NCI-H1092 (cell line): Measurements from ENCODE around the gene FADS2.
A peak's percentile ranks its signal among the peaks of the same experiment; 100 is the strongest.

Experiments
- DNase-seq: peaks from one replicate; lab custom pipeline; 2025; lab: John Stamatoyannopoulos, UW

The FADS2 gene

GRCh38 chr11:61826930-61827570 is 1.1 kb upstream of the FADS2 start:
- DNase-seq, result peak; percentile 67

- no peak for DNase-seq
Measured at GRCh38 chr11:61828379-61828628, 204 bp downstream of the FADS2 start.

GRCh38 chr11:61828629-61829407 is 718 bp downstream of the FADS2 start:
- DNase-seq, result peak; percentile 42

- DNase-seq, result no peak
Measured at GRCh38 chr11:61829806-61830205, 1.7 kb downstream of the FADS2 start.

- DNase-seq, result no peak
Measured at GRCh38 chr11:61830237-61831105, 2.4 kb downstream of the FADS2 start.

GRCh38 chr11:61832207-61832606 is 4.1 kb downstream of the FADS2 start:
- DNase-seq, result no peak

- DNase-seq, result peak; percentile 13
Measured at GRCh38 chr11:61832754-61833153, 4.7 kb downstream of the FADS2 start.

GRCh38 chr11:61833471-61833870 is 5.4 kb downstream of the FADS2 start:
- DNase-seq, result no peak

GRCh38 chr11:61833926-61834277 is 5.8 kb downstream of the FADS2 start:
- DNase-seq, result no peak

- peak; percentile 72 for DNase-seq
Measured at GRCh38 chr11:61834278-61835048, 6.4 kb downstream of the FADS2 start.

- no peak for DNase-seq
Measured at GRCh38 chr11:61836193-61836592, 8.1 kb downstream of the FADS2 start.

- no peak for DNase-seq
Measured at GRCh38 chr11:61837411-61838005, 9.4 kb downstream of the FADS2 start.

- no peak for DNase-seq
Measured at GRCh38 chr11:61838501-61838900, 10.4 kb downstream of the FADS2 start.

- no peak for DNase-seq
Measured at GRCh38 chr11:61838921-61839320, 10.8 kb downstream of the FADS2 start.

- no peak for DNase-seq
Measured at GRCh38 chr11:61839742-61840141, 11.6 kb downstream of the FADS2 start.

- no peak for DNase-seq
Measured at GRCh38 chr11:61840371-61840770, 12.3 kb downstream of the FADS2 start.

- DNase-seq, result no peak
Measured at GRCh38 chr11:61841636-61842527, 13.8 kb downstream of the FADS2 start.

- DNase-seq, result no peak
Measured at GRCh38 chr11:61842528-61842820, 14.4 kb downstream of the FADS2 start.

- no peak for DNase-seq
Measured at GRCh38 chr11:61844909-61845565, 16.9 kb downstream of the FADS2 start.

GRCh38 chr11:61846362-61847020 is 18.4 kb downstream of the FADS2 start:
- no peak for DNase-seq
